ENCODE results near the gene ASZ1.

GRCh38 chr7:117459735-117460134 lies 32.4 kb upstream of the ASZ1 start:
- TF ChIP-seq POLR2A (IDR thresholded peaks at IDR 0.05; ENCODE audit: low read depth) (no peak), CTCF (IDR thresholded peaks at IDR 0.05) (no peak), POLR2AphosphoS5 (IDR thresholded peaks at IDR 0.05) (no peak), EP300 (IDR thresholded peaks at IDR 0.05) (no peak)
